K562 (cell line): ENCODE results near the gene DUS3L. TPM values are rescaled to one million over a fixed set of nuclear protein-coding genes. Genes with fewer than 3 reads are reported as not detected.

Experiments used
- ARID1B ChIP-seq: fragments of 450-650 bp; IDR thresholded peaks from 2 replicates; pipeline ENCODE4 v1.6.1; 2016; ENCODE audit warnings: antibody characterized with exemption, mild to moderate bottlenecking, inconsistent platforms
- ATF6 ChIP-seq: sonication (generic); formaldehyde crosslinking; IDR thresholded peaks from 2 replicates; pipeline ENCODE4 v1.4.0; 2020; ENCODE audit warnings: mild to moderate bottlenecking, missing genetic modification reagents
- CEBPB ChIP-seq: fragments of 450-650 bp; IDR thresholded peaks from 2 replicates; pipeline ENCODE4 v1.6.1; 2016; ENCODE audit warnings: missing genetic modification characterization, missing compliant biosample characterization
- CEBPG ChIP-seq, 3 experiments: fragments of 200-800 bp in 1 of 3; sonication (Bioruptor generic) in 1 of 3; sonication (generic) in 1 of 3; formaldehyde crosslinking in 1 of 3; IDR thresholded peaks in 2 of 3; conservative IDR thresholded peaks in 1 of 3; 2 replicates each; pipeline versions ENCODE4 v1.6.1 to v1.8.0; 2016 to 2022; ENCODE audit warnings: missing compliant biosample characterization in 2 of 3, missing genetic modification characterization in 2 of 3, mild to moderate bottlenecking in 1 of 3, missing genetic modification reagents in 1 of 3
- CXXC5 ChIP-seq: fragments of 250-450 bp; sonication (Bioruptor Pico); IDR thresholded peaks from 2 replicates; pipeline ENCODE4 v1.8.0; 2022; ENCODE audit warnings: inconsistent platforms, mild to moderate bottlenecking, moderate library complexity
- DPF2 ChIP-seq: fragments of 450-650 bp; IDR thresholded peaks from 2 replicates; pipeline ENCODE4 v1.6.1; 2016
- HMG20A ChIP-seq: fragments of 450-650 bp; formaldehyde crosslinking; conservative IDR thresholded peaks from 2 replicates; pipeline ENCODE4 v1.4.0; 2020; ENCODE audit warnings: mild to moderate bottlenecking, mixed read lengths
- KAT7 ChIP-seq: sonication (generic); formaldehyde crosslinking; IDR thresholded peaks from 2 replicates; pipeline ENCODE4 v1.8.0; 2022; ENCODE audit warnings: missing genetic modification reagents, mild to moderate bottlenecking, borderline replicate concordance
- KDM1A ChIP-seq, 2 experiments: fragments of 450-650 bp; IDR thresholded peaks; 2 replicates each; pipeline ENCODE4 v1.6.1; 2016; ENCODE audit warnings: mild to moderate bottlenecking in 2 of 2
- LCOR ChIP-seq: sonication (generic); formaldehyde crosslinking; IDR thresholded peaks from 2 replicates; pipeline ENCODE4 v1.8.0; 2022; ENCODE audit warnings: mild to moderate bottlenecking, missing genetic modification reagents
- MCM2 ChIP-seq: fragments of 450-650 bp; IDR thresholded peaks from 2 replicates; pipeline ENCODE4 v1.6.1; 2017; ENCODE audit warnings: low read depth, mild to moderate bottlenecking
- PHF8 ChIP-seq: fragments of 200-600 bp; sonication (generic); IDR thresholded peaks from 2 replicates; pipeline ENCODE4 v1.6.1; 2012; ENCODE audit warnings: mixed run types, mild to moderate bottlenecking, inconsistent platforms, low read length, moderate library complexity, borderline replicate concordance
- SLC30A9 ChIP-seq: fragments of 250-450 bp; sonication (Bioruptor Pico); IDR thresholded peaks from 2 replicates; pipeline ENCODE4 v1.8.0; 2022; ENCODE audit warnings: mild to moderate bottlenecking, moderate library complexity
- SMARCC2 ChIP-seq: fragments of 450-650 bp; IDR thresholded peaks from 2 replicates; pipeline ENCODE4 v1.6.1; 2017; ENCODE audit warnings: antibody characterized with exemption, moderate library complexity, mild to moderate bottlenecking, low read depth
- TBP ChIP-seq: optimal IDR thresholded peaks from 2 replicates; pipeline ENCODE3; 2011; ENCODE audit warnings: low read depth, low read length, improper control_type of control experiment
- THAP12 ChIP-seq: fragments of 250-450 bp; sonication (Bioruptor Pico); IDR thresholded peaks from 2 replicates; pipeline ENCODE4 v1.9.0; 2021; ENCODE audit warnings: mild to moderate bottlenecking, inconsistent platforms
- ZBTB2 ChIP-seq: fragments of 450-650 bp; IDR thresholded peaks from 2 replicates; pipeline ENCODE4 v1.6.1; 2016; ENCODE audit warnings: antibody characterized with exemption
- ZNF699 ChIP-seq: fragments of 250-450 bp; sonication (Bioruptor Pico); IDR thresholded peaks from 2 replicates; pipeline ENCODE4 v1.8.0; 2021; ENCODE audit warnings: mild to moderate bottlenecking, moderate library complexity; ENCODE audit not compliant: insufficient replicate concordance
- ZNF707 ChIP-seq: fragments of 250-450 bp; sonication (Bioruptor Pico); conservative IDR thresholded peaks from 2 replicates; pipeline ENCODE4 v1.8.0; 2022; ENCODE audit warnings: inconsistent platforms, mild to moderate bottlenecking, moderate library complexity
- ZNF740 ChIP-seq, 3 experiments: fragments of 200-800 bp in 1 of 3; sonication (Bioruptor generic) in 1 of 3; sonication (generic) in 1 of 3; formaldehyde crosslinking in 1 of 3; IDR thresholded peaks; 2 replicates each; pipeline versions ENCODE4 v1.6.1 to v1.8.0; 2016 to 2022; ENCODE audit warnings: mild to moderate bottlenecking in 2 of 3, missing compliant biosample characterization in 2 of 3, missing genetic modification characterization in 2 of 3, missing genetic modification reagents in 1 of 3
- polyA plus RNA-seq, 8 experiments: library from polyadenylated mRNA; depleted of rRNA in 4 of 8; stranded (reverse) in 5 of 8; unstranded in 3 of 8; fragments of >200 nt; fragmentation: Nextera tagmentation in 2 of 8; fragmentation: Illumina TruSeq in 1 of 8; extraction: Ambion mirVana in 2 of 8; extraction: Trizol in 1 of 8; gene quantifications; 2 replicates each; pipeline versions ENCODE4 v1.2.1 to v1.2.3, GENCODE V29; 2011 to 2014; ENCODE audit warnings: inconsistent platforms in 1 of 8, missing spikeins in 1 of 8
- total RNA-seq, 7 experiments: library from RNA; depleted of rRNA in 6 of 7; stranded (reverse); fragments of >200 nt in 6 of 7; fragmentation: Illumina TruSeq in 2 of 7; extraction: Trizol in 2 of 7; gene quantifications; 2 replicates each; pipeline versions ENCODE4 v1.2.1 to v1.2.3, GENCODE V29; 2011 to 2021; ENCODE audit warnings: low replicate concordance in 1 of 7

DUS3L gene
- total and polyA plus RNA-seq, 9 of the 15 experiments (the other 6 are each of a cell fraction or from before 2014, with no cell fraction given) = 1.7 to 102 (median 77.5) TPM

GRCh38 chr19:5827891-5828660 lies 37.1 kb upstream of the DUS3L start (continued):
- peak; percentile 87 for TF ChIP-seq ZBTB2
- no peak for TF ChIP-seq MCM2
- peak; percentile 86; the same call in 1 of the 2 replicates for TF ChIP-seq ATF6
- peak; percentile 87; the same call in 1 of the 2 replicates for TF ChIP-seq LCOR
- TF ChIP-seq DPF2 = peak; percentile 95
- TF ChIP-seq ZNF699 (CRISPR knock-in tag) = no peak
- TF ChIP-seq KDM1A (IDR thresholded peaks at IDR 0.05) = peak in 1 of 2 experiments; percentile 23; a peak in 1 of 4 replicates
- no peak for TF ChIP-seq HMG20A
- TF ChIP-seq ZNF740 (CRISPR knock-in tag; IDR thresholded peaks at IDR 0.05) = peak; percentile 98
- TF ChIP-seq ZNF740 (tag; IDR thresholded peaks at IDR 0.05) = peak in 1 of 2 experiments; percentile 94; a peak in 2 of 4 replicates
- no peak for TF ChIP-seq ZNF707
- TF ChIP-seq TBP = peak; percentile 97
- 0 out of 2 replicates have a peak, but pooled peaks have one; percentile 66 for TF ChIP-seq SMARCC2
- peak; percentile 93 for TF ChIP-seq CEBPB (tag)
- peak; percentile 79 for TF ChIP-seq CEBPG (CRISPR knock-in tag; IDR thresholded peaks at IDR 0.05)
- TF ChIP-seq CEBPG (tag; conservative IDR thresholded peaks at IDR 0.05 in 1 of 2, IDR thresholded peaks at IDR 0.05 in 1 of 2) = peak; percentile 50 to 72; a peak in 3 of 4 replicates
- TF ChIP-seq KAT7 (CRISPR knock-in tag) = peak; percentile 90; the same call in 1 of the 2 replicates
- TF ChIP-seq ARID1B = peak; percentile 79
- TF ChIP-seq CXXC5 (CRISPR knock-in tag) = peak; percentile 91
- no peak for TF ChIP-seq SLC30A9 (CRISPR knock-in tag)
- peak; percentile 54 for TF ChIP-seq THAP12 (CRISPR knock-in tag)
- TF ChIP-seq PHF8 = peak; percentile 99
